DND-41 (cell line): ENCODE data around the gene RSPH9.

Experiments
- CTCF ChIP-seq: IDR thresholded peaks from 2 replicates; pipeline ENCODE4 v1.5.1; 2012; ENCODE audit warnings: borderline replicate concordance, low read length, moderate library complexity, mild to moderate bottlenecking; ENCODE audit not compliant: poor library complexity, severe bottlenecking; ENCODE audit errors: extremely low read depth
- EZH2 ChIP-seq: IDR thresholded peaks from 3 replicates; pipeline ENCODE4 v1.6.1; 2012; ENCODE audit warnings: borderline replicate concordance, low read depth, mild to moderate bottlenecking, moderate library complexity, low read length, inconsistent platforms; ENCODE audit not compliant: severe bottlenecking

GRCh38 chr6:43680308-43681200 is 35.7 kb downstream of the RSPH9 start:
- TF ChIP-seq EZH2 = no peak
- TF ChIP-seq CTCF = no peak
